WERI-Rb-1 (cell line): ENCODE measurements around the gene WNT11.

ENCODE experiments used
- DNase-seq: peaks from one replicate; pipeline ENCODE4 v3.0.0-alpha.2; 2020
- H3K27ac ChIP-seq: fragments of 250-450 bp; sonication (Bioruptor Pico); 2 replicates; pipeline ENCODE4 v1.5.1; 2020; ENCODE audit warnings: mild to moderate bottlenecking, moderate library complexity
- H3K27me3 ChIP-seq: fragments of 250-450 bp; sonication (Bioruptor Pico); 2 replicates; pipeline ENCODE4 v1.5.1; 2021; ENCODE audit warnings: mild to moderate bottlenecking, low read depth, moderate library complexity; ENCODE audit not compliant: insufficient read depth, severe bottlenecking
- H3K36me3 ChIP-seq: fragments of 250-450 bp; sonication (Bioruptor Pico); 2 replicates; pipeline ENCODE4 v1.5.1; 2020; ENCODE audit warnings: mild to moderate bottlenecking, moderate library complexity
- H3K4me3 ChIP-seq: 2 replicates; pipeline ENCODE4 v1.5.1; 2011; ENCODE audit warnings: low read depth, mild to moderate bottlenecking, control low read depth, low read length
- H3K9me3 ChIP-seq: fragments of 250-450 bp; sonication (Bioruptor Pico); 2 replicates; pipeline ENCODE4 v1.5.1; 2021; ENCODE audit warnings: mild to moderate bottlenecking, moderate library complexity; ENCODE audit not compliant: severe bottlenecking
- CTCF ChIP-seq: IDR thresholded peaks from 2 replicates; pipeline ENCODE4 v1.5.1; 2011; ENCODE audit warnings: low read depth, mild to moderate bottlenecking, control low read depth, inconsistent platforms, low read length

WNT11 gene

GRCh38 chr11:76210931-76211851 is 4.9 kb upstream of the WNT11 start:
- peak overlapping the region; percentile 26 for H3K4me3 ChIP-seq
- H3K27me3 ChIP-seq = peaks cover 29% of the 10 kb centered on the region
- H3K36me3 ChIP-seq = no peaks in the 10 kb centered on the region

GRCh38 chr11:76209973-76210930 is 4.0 kb upstream of the WNT11 start:
- no peak for TF ChIP-seq CTCF
- peaks cover 35% of the 10 kb centered on the region for H3K27me3 ChIP-seq
- H3K36me3 ChIP-seq = no peaks in the 10 kb centered on the region
- H3K27ac ChIP-seq = no peak overlapping the region
- peak; percentile 66 for DNase-seq
- peak overlapping the region; percentile 59 for H3K4me3 ChIP-seq
- H3K9me3 ChIP-seq = no peaks in the 10 kb centered on the region

More at GRCh38 chr11:76210931-76211851, 4.9 kb upstream of the WNT11 start:
- H3K9me3 ChIP-seq = no peaks in the 10 kb centered on the region
- TF ChIP-seq CTCF = no peak
- H3K27ac ChIP-seq = no peak overlapping the region
- no peak for DNase-seq

- TF ChIP-seq CTCF = no peak
- DNase-seq = peak; percentile 39
- no peaks in the 10 kb centered on the region for H3K9me3 ChIP-seq
- H3K4me3 ChIP-seq = peak overlapping the region; percentile 59
- no peak overlapping the region for H3K27ac ChIP-seq
- no peaks in the 10 kb centered on the region for H3K36me3 ChIP-seq
- peaks cover 35% of the 10 kb centered on the region for H3K27me3 ChIP-seq
Measured at GRCh38 chr11:76209375-76209972, 3.2 kb upstream of the WNT11 start.

GRCh38 chr11:76208438-76209374 is 2.4 kb upstream of the WNT11 start:
- peak; percentile 82 for DNase-seq
- no peaks in the 10 kb centered on the region for H3K36me3 ChIP-seq
- H3K27ac ChIP-seq = no peak overlapping the region
- no peaks in the 10 kb centered on the region for H3K9me3 ChIP-seq
- peak overlapping the region; percentile 59 for H3K4me3 ChIP-seq
- TF ChIP-seq CTCF = peak; percentile 93
- H3K27me3 ChIP-seq = peaks cover 35% of the 10 kb centered on the region
